GM20000 (cell line): Measurements from ENCODE around the gene ANO5.

ENCODE experiments used
- DNase-seq: peaks from one replicate; pipeline ENCODE4 v3.0.0; 2012; ENCODE audit warnings: low spot score
- TF ChIP-seq, protein P1 (sequence below): IDR thresholded peaks from 2 replicates; pipeline ENCODE4 v1.5.1; 2012; ENCODE audit warnings: mild to moderate bottlenecking, control low read depth; ENCODE audit errors: extremely low read depth, missing control alignments

ANO5 gene

DNA sequence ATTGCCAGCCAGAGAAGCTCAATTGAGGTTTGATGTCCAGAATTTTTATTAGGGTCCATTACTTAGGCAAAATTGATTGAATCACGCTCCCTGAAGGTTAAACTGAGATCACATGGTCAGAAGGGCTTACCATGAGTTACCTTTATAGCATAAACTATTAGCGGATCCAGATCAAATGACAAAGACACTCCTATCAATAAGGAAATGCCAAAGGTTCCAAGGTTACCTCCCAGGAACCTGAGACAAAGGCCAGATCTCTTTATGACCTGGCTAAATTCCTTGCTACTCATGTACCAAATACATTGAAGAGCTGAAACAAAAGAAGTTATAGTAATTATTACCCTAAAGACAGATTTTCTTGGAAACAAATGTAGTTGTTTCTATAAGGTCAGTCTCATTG, 27.8 kb upstream of the ANO5 start:
- no peak for DNase-seq
- TF ChIP-seq, protein P1, sequence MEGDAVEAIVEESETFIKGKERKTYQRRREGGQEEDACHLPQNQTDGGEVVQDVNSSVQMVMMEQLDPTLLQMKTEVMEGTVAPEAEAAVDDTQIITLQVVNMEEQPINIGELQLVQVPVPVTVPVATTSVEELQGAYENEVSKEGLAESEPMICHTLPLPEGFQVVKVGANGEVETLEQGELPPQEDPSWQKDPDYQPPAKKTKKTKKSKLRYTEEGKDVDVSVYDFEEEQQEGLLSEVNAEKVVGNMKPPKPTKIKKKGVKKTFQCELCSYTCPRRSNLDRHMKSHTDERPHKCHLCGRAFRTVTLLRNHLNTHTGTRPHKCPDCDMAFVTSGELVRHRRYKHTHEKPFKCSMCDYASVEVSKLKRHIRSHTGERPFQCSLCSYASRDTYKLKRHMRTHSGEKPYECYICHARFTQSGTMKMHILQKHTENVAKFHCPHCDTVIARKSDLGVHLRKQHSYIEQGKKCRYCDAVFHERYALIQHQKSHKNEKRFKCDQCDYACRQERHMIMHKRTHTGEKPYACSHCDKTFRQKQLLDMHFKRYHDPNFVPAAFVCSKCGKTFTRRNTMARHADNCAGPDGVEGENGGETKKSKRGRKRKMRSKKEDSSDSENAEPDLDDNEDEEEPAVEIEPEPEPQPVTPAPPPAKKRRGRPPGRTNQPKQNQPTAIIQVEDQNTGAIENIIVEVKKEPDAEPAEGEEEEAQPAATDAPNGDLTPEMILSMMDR: no peak

GRCh38 chr11:22165759-22166513, 26.9 kb upstream of the ANO5 start:
- DNase-seq: no peak
- TF ChIP-seq, protein P1: no peak

- TF ChIP-seq, protein P1: no peak
- DNase-seq: no peak
Observed at GRCh38 chr11:22169833-22170232, 23.1 kb upstream of the ANO5 start.

- no peak for DNase-seq
Observed at GRCh38 chr11:22173532-22173931, 19.4 kb upstream of the ANO5 start.

DNA sequence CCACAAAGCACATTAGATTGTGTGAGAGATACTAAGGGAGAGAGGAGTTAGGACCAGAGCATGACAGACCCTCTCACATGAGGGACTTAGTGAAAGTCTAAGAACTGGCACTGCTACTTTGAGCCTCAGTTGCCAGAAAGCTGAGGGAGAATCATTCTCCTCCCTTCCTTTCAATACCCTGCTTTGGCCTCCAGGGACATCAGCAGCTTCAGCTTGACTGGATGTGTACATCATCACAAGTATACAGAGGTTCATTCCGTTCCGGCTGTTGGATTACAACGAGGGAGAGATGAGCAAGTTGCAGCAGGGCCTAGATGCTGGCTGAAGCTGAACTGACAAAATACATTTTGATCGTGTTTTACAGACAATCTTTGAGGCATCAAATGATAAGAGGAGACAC, 15.7 kb upstream of the ANO5 start:
- TF ChIP-seq, protein P1: no peak
- no peak for DNase-seq

More at GRCh38 chr11:22173532-22173931, 19.4 kb upstream of the ANO5 start:
- TF ChIP-seq, protein P1: no peak

- DNase-seq: no peak
Observed at GRCh38 chr11:22179626-22180025, 13.3 kb upstream of the ANO5 start.

DNA sequence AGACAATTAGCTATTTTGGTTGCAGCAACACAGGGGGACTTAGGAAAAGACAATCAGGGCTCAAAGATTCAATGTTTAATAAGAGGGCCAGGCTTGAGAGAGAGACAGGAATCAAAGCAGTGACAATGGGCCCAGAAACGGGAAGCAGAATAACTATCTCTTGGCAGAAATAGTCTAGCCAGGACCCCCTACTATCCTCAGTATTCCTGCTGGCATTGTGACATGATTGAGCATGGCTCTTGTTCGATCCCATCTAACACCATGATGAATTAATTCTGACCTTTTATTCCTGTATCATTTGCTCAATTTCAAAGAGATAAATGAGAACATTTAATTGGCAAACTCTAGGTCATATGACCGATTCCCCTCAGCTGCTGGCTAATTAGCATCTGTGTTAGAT, 12.8 kb upstream of the ANO5 start:
- no peak for DNase-seq
- TF ChIP-seq, protein P1: no peak

More at GRCh38 chr11:22179626-22180025, 13.3 kb upstream of the ANO5 start:
- TF ChIP-seq, protein P1: no peak
